ENCODE data around the gene SPCS3. TPM values are rescaled to one million over a fixed set of nuclear protein-coding genes. Genes with fewer than 3 reads are reported as not detected.

SPCS3 gene
- total RNA-seq, 1 donor from 2014 or later: 65.9 TPM

DNA sequence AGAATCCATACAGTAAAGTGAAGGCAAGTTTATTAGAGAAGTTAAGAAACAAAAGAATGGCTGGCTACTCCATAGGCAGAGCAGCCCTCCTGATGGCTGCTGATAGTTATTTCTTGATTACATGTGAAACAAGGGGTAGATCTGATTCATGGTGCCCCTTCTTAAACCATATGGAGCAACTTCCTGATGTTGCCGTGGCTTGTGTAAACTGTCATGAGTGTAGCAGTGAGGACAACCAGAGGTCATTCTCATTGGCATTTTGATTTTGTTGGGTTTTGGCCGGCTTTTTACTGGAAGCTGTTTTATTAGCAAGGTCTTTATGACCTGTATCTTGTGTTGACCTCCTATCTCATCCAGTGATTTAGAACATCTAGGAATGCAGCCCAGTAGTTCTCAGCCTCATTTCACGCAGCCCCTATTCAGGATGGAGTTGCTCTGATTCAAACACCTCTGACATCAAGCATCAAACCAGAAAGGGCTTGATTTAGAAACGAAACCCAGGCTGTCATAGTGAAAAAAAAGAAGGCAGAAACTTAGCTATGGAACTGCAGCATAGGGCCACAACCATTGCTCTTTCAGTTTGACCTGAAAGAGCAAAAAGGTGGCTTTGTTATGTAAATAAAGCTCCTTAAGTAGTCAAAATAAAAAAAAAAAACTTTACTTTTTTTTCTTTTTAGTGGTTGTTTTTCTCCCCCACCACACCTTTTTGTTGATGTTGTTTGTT, 37.8 kb downstream of the SPCS3 start:
- no peak for DNase-seq
- Mint-ChIP-seq H3K36me3 (ENCODE audit: unreplicated experiment) (no peaks in the 10 kb centered on the region), H3K4me1 (ENCODE audit: low read depth, unreplicated experiment) (no peaks in the 10 kb centered on the region), H3K27me3 (ENCODE audit: unreplicated experiment) (no peaks in the 10 kb centered on the region), H3K27ac (ENCODE audit: unreplicated experiment) (no peak overlapping the region), H3K9me3 (ENCODE audit: unreplicated experiment) (peaks cover 3% of the 10 kb centered on the region), H3K4me3 (ENCODE audit: unreplicated experiment) (no peak overlapping the region)
- no peak for TF ChIP-seq CTCF (IDR thresholded peaks at IDR 0.05; ENCODE audit: partially characterized antibody, unreplicated experiment)

- Mint-ChIP-seq H3K36me3 (ENCODE audit: unreplicated experiment) (no peaks in the 10 kb centered on the region), H3K27ac (ENCODE audit: unreplicated experiment) (no peak overlapping the region), H3K27me3 (ENCODE audit: unreplicated experiment) (no peaks in the 10 kb centered on the region), H3K4me1 (ENCODE audit: low read depth, unreplicated experiment) (no peaks in the 10 kb centered on the region), H3K9me3 (ENCODE audit: unreplicated experiment) (peaks cover 2% of the 10 kb centered on the region), H3K4me3 (ENCODE audit: unreplicated experiment) (no peak overlapping the region)
- DNase-seq: no peak
- no peak for TF ChIP-seq CTCF (IDR thresholded peaks at IDR 0.05; ENCODE audit: partially characterized antibody, unreplicated experiment)
Observed at GRCh38 chr4:176358083-176358469, 38.3 kb downstream of the SPCS3 start.

DNA sequence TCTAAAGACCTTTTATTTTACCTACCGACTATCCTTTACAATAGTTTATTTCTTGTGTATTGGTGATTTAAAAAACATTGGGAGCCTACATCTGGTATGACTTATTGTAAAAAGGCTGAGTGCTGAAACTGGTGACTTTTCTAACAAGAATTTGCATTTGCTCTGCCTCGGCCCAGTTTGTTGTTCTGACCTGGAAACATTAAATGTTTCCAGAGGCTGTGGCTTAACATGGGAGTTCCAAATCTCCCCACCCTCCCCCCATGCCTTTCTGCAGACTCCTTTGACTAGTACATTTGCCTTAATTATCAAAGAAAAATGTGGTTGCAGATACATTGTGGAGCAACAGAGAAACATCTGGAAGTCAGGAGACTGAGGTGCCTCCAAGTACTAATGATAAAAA, 39.8 kb downstream of the SPCS3 start:
- Mint-ChIP-seq H3K36me3 (ENCODE audit: unreplicated experiment) (no peaks in the 10 kb centered on the region), H3K27me3 (ENCODE audit: unreplicated experiment) (no peaks in the 10 kb centered on the region), H3K9me3 (ENCODE audit: unreplicated experiment) (no peaks in the 10 kb centered on the region), H3K4me3 (ENCODE audit: unreplicated experiment) (no peak overlapping the region), H3K4me1 (ENCODE audit: low read depth, unreplicated experiment) (no peaks in the 10 kb centered on the region), H3K27ac (ENCODE audit: unreplicated experiment) (no peak overlapping the region)
- DNase-seq: no peak
- TF ChIP-seq CTCF (IDR thresholded peaks at IDR 0.05; ENCODE audit: partially characterized antibody, unreplicated experiment): no peak

DNA sequence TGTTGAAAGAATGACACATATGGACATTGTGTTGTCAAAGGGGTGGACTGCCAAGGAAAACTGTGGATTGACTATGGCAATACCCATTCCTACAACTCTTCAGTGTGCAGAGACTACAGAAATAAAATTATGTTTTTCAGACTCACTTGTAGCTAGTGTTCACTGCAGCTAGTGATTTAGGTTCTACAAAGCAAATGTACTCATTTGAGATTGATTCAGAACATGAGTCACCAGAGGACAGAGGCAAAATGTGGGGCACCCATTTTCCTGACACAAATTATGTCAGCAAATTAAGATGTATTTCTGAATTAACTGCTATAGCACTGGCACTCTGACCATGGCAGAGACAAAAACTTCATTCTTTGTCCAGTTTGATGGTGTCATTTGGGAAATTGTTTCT, 40.7 kb downstream of the SPCS3 start:
- no peaks in the 10 kb centered on the region for H3K36me3 Mint-ChIP-seq (ENCODE audit: unreplicated experiment)

More for the DNA sequence above, 40.7 kb downstream of the SPCS3 start:
- H3K4me1 Mint-ChIP-seq (ENCODE audit: low read depth, unreplicated experiment): no peaks in the 10 kb centered on the region
- no peak for TF ChIP-seq CTCF (IDR thresholded peaks at IDR 0.05; ENCODE audit: partially characterized antibody, unreplicated experiment)
- no peaks in the 10 kb centered on the region for H3K27me3 Mint-ChIP-seq (ENCODE audit: unreplicated experiment)
- H3K9me3 Mint-ChIP-seq (ENCODE audit: unreplicated experiment): no peaks in the 10 kb centered on the region
- H3K27ac Mint-ChIP-seq (ENCODE audit: unreplicated experiment): no peak overlapping the region
- no peak for DNase-seq
- no peak overlapping the region for H3K4me3 Mint-ChIP-seq (ENCODE audit: unreplicated experiment)
